Measurements from ENCODE around the gene LMBR1L. TPM values are rescaled to one million over a fixed set of nuclear protein-coding genes. Genes with fewer than 3 reads are reported as not detected.

Gene LMBR1L
- polyA plus RNA-seq, 3 donors, result 22.5 to 38.7 (median 28.2) TPM

DNA sequence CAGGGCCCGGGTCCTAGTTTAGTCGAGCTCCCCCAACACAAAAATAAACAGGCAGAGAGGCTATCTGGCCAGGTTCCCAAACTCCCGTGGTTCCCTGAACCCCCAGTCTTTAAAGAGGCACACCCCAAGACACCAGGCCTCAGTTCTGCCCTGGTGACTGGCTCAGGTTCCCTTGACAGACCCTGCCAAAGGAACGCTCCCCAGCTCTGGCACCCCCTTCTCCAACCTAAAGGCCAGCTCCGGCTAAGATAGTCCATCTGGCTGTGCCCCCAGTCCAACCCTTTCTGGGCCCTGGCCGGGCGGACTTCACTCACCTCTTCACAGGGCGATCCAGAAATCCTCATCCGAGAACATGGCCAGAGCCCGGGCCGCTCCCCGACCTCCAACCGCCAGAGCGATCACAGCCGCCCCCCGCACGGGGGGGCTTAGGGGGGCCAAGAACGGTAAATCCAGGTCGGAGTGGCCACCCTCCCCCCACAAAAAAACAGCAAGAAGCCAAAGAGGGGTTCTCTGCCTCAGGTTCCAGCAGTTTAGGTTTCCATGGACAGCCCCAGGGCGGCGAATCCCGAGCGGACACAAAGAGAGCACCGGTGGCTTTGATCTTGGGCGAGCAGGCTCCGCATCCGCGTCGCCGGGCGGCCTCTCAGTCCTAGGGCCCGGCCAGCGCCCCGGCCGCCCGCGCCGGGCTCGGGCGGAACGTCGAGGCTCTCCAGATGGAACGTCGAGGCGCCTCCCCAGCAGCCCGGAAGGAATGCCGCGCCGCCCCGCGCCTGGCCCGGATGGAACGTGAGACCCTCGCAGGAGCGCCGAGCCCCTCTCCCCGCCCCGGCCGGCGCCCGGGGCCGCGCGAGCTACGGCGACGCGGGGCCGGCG lies 51.1 kb downstream of the LMBR1L start:
- WGBS, 3 donors, result 0 to 1% (median 1%) methylated on average over 56 to 70 of the region's 70 CpGs
- no peak overlapping the region for H3K27ac ChIP-seq (ENCODE audit: low read depth, low read length)

GRCh38 chr12:49059045-49059298 lies 51.7 kb downstream of the LMBR1L start:
- 0% methylated on average over 1 of the region's 1 CpG for WGBS, 3 donors
- no peak overlapping the region for H3K27ac ChIP-seq (ENCODE audit: low read depth, low read length)

GRCh38 chr12:49058366-49059044 lies 52.1 kb downstream of the LMBR1L start:
- no peak overlapping the region for H3K27ac ChIP-seq (ENCODE audit: low read depth, low read length)
- 3 to 6% (median 6%) methylated on average over 5 of the region's 5 CpGs for WGBS, 3 donors

DNA sequence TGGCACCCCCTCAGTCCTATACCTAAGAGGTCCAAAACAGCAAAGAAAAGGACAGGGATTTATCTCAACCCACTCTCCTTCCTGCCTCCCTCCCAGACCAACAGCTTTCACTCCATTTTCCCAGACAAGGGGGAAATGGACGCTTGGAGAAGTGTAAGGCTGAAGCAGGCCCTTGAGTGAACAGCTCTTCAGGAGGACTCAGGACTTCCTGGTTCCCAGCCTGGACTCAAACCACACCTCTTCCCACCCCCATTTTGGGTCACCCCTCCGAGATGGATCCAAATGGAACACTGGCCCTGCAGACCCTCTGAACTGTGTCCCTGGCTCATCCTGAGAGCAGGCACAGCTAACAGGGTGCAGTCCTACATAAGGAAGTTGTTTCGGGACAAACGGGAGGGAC lies 52.8 kb downstream of the LMBR1L start:
- no peak overlapping the region for H3K27ac ChIP-seq (ENCODE audit: low read depth, low read length)
- 2 to 3% (median 2%) methylated on average over 4 of the region's 4 CpGs for WGBS, 3 donors

DNA sequence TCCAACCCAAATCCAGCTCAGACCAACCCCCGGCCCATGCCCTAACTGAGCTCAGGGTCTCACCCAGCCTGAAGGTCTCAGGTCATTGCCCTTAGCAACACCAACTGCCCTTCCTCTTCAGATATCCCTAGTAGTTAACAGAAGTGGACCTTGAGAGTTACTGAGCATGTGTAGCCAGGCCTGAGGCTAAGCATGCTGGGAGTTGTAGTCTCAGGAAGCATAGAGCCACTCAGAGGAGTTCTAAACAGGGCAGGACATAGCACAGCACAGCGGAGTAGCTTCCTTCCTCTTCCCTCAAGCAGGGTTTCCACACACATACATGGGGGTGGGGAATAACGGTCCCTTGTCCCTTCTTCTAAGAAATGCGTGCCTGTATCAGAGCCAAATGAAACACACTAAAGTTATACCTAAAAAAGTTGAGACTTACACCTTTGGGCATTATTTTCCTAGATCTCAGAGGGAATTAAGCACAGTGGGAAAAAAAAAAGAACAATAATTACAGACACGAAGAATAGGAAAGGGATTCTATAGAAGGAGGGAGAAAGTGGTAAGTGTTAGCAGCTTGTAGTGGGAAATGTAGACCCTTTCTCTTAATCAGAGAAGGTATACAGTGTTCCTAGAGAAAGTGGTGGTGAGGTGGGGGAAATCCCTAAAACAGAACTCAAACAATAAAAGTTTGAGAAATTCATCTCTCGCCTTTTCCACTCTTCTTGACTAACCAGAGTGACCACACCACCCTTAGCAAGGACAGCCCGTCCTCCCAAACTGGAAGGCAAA lies 54.5 kb downstream of the LMBR1L start:
- WGBS, 3 donors, result 26 to 45% (median 26%) methylated on average over 7 of the region's 7 CpGs
- H3K27ac ChIP-seq (ENCODE audit: low read depth, low read length), result no peak overlapping the region

DNA sequence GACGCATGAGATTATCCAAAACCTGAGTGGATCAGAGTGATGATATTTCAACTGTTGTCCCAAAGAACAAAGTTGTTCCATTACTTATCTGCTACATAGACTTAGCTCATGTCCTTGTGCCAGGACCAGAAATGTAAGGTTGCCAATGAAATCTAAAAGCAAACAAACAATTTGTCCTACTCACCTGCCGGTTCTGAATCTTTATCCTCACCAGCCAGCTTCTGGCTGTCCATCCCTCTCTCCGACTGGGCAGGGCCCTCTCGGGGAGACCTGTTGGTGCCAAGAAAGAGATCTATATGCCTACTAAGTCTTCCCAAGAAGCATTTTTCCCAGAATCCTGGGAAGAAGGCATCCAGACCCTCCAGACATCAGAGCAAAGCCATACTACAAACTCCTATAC lies 55.6 kb downstream of the LMBR1L start:
- 31 to 80% (median 74%) methylated on average over 4 of the region's 4 CpGs for WGBS, 3 donors
- H3K27ac ChIP-seq (ENCODE audit: low read depth, low read length), result no peak overlapping the region

DNA sequence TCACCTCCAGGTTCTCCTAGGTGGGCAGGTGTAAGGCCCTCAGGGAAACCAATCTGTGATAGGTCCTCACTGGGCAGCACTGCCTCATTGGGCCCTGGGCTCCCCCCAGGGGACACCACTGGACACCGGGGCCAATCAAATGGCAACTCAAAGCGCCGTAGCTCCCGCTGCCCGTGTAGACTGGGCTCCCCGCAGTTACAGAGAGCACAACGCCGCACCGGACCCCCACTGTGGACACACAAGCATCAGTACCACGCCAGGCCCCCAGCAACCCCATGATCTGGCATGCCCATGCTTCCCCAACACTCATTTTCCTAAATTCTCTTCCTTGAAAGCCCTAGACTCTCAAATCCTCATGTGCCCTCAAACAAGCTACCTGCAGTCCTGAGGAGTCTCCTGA lies 56.1 kb downstream of the LMBR1L start:
- 93% methylated on average over 10 of the region's 10 CpGs for WGBS, 3 donors
- no peak overlapping the region for H3K27ac ChIP-seq (ENCODE audit: low read depth, low read length)

- WGBS, 3 donors, result 92 to 97% (median 96%) methylated on average over 5 of the region's 5 CpGs
- H3K27ac ChIP-seq (ENCODE audit: low read depth, low read length), result no peak overlapping the region
Measured at GRCh38 chr12:49054096-49054495, 56.6 kb downstream of the LMBR1L start.

DNA sequence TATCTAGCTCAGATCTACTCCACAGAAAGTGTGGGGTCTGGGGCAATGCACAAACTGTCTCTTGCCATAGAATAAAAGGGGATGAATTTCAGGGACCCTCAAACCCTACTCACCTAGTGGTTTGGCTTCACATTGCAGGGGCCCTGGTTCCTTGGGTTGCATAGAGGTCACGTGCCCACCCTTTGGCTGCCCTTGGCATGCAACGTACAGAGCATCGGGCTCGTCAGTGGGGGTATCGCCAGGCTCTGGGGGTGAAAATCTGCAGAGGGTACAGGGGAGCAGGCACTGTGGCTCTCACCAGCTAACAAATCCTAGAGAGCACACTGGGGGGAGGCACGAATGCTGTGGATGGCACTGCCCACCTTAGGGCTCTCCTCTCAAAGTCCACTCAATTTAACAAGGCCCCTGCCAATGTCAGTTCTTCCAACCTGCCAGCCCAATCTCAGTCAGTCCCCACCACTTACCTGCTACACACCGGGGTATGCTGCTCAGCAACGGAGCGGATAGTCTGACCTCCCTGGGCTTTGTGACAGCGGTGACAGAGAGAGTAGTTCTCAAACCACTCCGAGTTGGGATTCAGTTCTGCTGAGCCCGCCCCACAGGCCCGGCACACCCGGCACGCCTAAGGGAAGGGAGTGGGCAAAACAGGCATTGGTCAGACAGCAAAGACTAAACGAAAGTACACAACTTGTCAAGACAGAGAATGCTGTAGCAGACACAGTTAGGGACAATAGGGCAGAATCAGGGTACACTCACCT lies 58.0 kb downstream of the LMBR1L start:
- H3K27ac ChIP-seq (ENCODE audit: low read depth, low read length), result no peak overlapping the region
- 86 to 89% (median 88%) methylated on average over 16 of the region's 16 CpGs for WGBS, 3 donors

- no peak overlapping the region for H3K27ac ChIP-seq (ENCODE audit: low read depth, low read length)
- 87 to 93% (median 92%) methylated on average over 20 of the region's 20 CpGs for WGBS, 3 donors
Measured at GRCh38 chr12:49051777-49052438, 58.7 kb downstream of the LMBR1L start.

- H3K27ac ChIP-seq (ENCODE audit: low read depth, low read length), result no peak overlapping the region
- 93 to 96% (median 94%) methylated on average over 17 to 18 of the region's 18 CpGs for WGBS, 3 donors
Measured at GRCh38 chr12:49051373-49051764, 59.3 kb downstream of the LMBR1L start.

GRCh38 chr12:49050507-49051372 lies 59.9 kb downstream of the LMBR1L start:
- WGBS, 3 donors, result 90 to 91% (median 90%) methylated on average over 13 of the region's 13 CpGs
- no peak overlapping the region for H3K27ac ChIP-seq (ENCODE audit: low read depth, low read length)

DNA sequence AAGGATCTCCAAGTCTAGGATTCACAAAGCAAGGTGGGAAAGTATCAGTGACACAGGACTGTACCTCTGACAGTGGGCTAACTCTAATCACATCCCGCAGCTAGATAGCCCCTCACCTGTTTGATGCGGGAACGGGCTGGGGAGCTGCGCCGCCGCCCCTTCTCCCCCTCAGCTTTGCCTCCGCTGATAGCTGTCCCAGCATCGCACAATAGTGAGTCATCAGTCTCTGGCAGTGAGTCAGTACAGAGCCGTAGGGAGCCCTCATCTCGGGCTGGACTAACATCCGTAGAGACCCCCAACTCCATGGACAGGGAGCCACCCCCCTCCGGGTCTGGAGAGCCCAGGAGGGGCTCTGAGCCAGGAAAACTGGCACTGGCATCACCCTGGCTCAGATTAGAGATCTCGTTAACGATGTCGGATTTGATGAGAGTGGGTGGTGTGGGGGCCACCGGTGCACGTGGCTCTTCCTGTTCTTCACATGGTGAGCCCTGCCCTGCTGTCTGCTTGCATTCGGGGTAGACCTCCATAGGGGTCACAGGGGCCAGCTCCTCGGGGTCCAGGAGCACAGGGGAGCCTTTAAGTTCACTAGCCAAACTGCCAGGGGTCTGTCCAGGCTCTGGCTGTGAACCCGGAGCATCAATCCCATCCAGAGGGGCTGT lies 61.0 kb downstream of the LMBR1L start:
- H3K27ac ChIP-seq (ENCODE audit: low read depth, low read length), result no peak overlapping the region
- WGBS, 3 donors, result 79 to 89% (median 81%) methylated on average over 20 of the region's 20 CpGs

GRCh38 chr12:49048953-49049352 lies 61.7 kb downstream of the LMBR1L start:
- no peak overlapping the region for H3K27ac ChIP-seq (ENCODE audit: low read depth, low read length)
- 91 to 95% (median 91%) methylated on average over 10 of the region's 10 CpGs for WGBS, 3 donors

Measured in adipose tissue (tissue), 3 donors.